ENCODE results near the gene FGL2. TPM values are rescaled to one million over a fixed set of nuclear protein-coding genes. Genes with fewer than 3 reads are reported as not detected.

The FGL2 gene
- total RNA-seq, 1 experiment from 2014 or later, result not detected

DNA sequence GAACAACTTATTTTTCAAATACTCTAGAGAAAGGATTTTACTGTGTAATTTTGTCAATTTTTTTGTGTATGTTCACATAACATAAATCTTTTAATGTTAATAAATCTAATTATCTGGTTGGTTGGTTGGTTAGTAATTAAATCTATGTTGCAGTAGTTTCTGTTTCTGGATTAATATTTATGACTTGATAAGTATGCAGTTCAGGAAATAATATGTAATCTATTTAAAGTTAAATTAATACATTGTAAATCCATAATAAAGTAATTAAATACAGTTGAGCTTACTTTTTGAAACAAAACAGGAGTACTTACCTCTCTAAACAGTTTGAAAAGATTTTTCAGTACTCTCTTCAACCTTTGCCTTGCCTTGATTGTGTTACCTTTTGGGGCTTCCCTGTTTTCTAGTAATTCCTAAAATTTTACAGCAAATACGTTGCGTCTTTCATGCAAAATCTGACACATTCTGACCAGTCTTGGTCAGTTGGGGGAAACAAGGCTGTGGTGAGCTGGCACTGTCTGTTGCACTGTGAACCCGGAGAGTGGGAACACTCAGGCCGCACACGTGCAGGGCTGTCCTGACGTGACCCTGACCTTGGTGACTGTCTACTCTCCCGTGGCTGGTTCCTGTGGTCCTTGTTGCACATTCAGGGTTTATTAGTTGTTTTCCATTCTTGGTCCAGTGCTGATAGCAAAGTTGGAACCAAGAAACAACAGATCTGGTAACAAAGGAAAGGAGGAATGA, 45.6 kb upstream of the FGL2 start:
- DNase-seq (ENCODE audit: low spot score) (no peak), ATAC-seq (no peak)
- H3K27me3 Mint-ChIP-seq (ENCODE audit: low read depth), result no peaks in the 10 kb centered on the region
- H3K36me3 Mint-ChIP-seq, result no peaks in the 10 kb centered on the region
- no peak overlapping the region for H3K27ac Mint-ChIP-seq
- H3K4me1 Mint-ChIP-seq, result peaks cover 25% of the 10 kb centered on the region
- TF ChIP-seq GABPB1 (CRISPR knock-in tag; IDR thresholded peaks at IDR 0.05) (peak; percentile 23; the same call in 1 of the 2 replicates), MXD4 (CRISPR knock-in tag; IDR thresholded peaks at IDR 0.05; ENCODE audit: borderline replicate concordance) (no peak)
- ChIA-PET POLR2A (no interaction called here), CTCF (interaction anchor here (3.0 kb wide), 1 partner anchor 87 kb away, joined by 42 read pairs; no protein-coding TSS in a partner anchor)
- H3K4me3 Mint-ChIP-seq, result no peak overlapping the region
- H3K9me3 Mint-ChIP-seq, result no peaks in the 10 kb centered on the region

DNA sequence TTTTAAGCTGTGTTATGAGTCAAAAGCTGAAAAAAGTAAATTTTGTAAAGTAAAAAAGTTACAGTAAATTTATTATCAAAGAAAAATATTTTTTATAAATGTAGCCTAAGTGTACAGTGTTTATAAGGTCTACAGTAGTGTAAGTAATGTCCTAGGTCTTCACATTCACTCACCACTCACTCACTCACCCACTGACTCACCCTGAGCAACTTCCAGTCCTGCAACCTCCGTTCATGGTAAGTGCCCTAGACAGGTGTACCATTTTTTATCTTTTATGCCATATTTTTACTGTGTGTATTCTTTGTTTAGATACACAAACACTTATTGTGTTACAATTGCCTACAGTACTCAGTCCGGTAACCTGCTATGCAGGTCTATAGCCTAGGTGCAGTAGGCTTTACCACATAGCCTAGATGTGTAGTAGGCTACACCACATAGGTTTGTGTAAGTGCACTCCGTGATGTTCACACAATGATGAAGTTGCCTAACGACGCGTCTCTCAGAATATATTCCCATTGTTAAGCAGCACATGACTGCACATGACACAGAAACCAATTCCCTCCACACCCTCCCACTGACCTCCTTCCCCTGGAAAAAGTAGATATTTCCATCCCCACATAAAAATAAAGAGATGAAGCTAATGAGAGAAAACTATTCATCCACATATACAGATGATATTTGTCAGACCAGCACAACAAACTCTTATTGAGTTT, 44.8 kb upstream of the FGL2 start:
- no peaks in the 10 kb centered on the region for H3K36me3 Mint-ChIP-seq
- ATAC-seq, result no peak
- H3K4me1 Mint-ChIP-seq, result peaks cover 25% of the 10 kb centered on the region
- CTCF ChIA-PET, result interaction anchor here (1.0 kb wide), 1 partner anchor 87 kb away, joined by 3 read pairs; no protein-coding TSS in a partner anchor
- H3K27ac Mint-ChIP-seq, result no peak overlapping the region
- H3K9me3 Mint-ChIP-seq, result no peaks in the 10 kb centered on the region
- POLR2A ChIA-PET, result no interaction called here
- no peaks in the 10 kb centered on the region for H3K27me3 Mint-ChIP-seq (ENCODE audit: low read depth)
- H3K4me3 Mint-ChIP-seq, result no peak overlapping the region
- no peak for DNase-seq (ENCODE audit: low spot score)
- TF ChIP-seq TEAD4 (CRISPR knock-in tag; IDR thresholded peaks at IDR 0.05), result no peak
- TF ChIP-seq ZNF671 (CRISPR knock-in tag; IDR thresholded peaks at IDR 0.05), result no peak
- TF ChIP-seq, protein P1, sequence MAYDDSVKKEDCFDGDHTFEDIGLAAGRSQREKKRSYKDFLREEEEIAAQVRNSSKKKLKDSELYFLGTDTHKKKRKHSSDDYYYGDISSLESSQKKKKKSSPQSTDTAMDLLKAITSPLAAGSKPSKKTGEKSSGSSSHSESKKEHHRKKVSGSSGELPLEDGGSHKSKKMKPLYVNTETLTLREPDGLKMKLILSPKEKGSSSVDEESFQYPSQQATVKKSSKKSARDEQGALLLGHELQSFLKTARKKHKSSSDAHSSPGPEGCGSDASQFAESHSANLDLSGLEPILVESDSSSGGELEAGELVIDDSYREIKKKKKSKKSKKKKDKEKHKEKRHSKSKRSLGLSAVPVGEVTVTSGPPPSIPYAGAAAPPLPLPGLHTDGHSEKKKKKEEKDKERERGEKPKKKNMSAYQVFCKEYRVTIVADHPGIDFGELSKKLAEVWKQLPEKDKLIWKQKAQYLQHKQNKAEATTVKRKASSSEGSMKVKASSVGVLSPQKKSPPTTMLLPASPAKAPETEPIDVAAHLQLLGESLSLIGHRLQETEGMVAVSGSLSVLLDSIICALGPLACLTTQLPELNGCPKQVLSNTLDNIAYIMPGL (CRISPR knock-in tag; IDR thresholded peaks at IDR 0.05), result no peak
- TF ChIP-seq MXD4 (CRISPR knock-in tag; IDR thresholded peaks at IDR 0.05; ENCODE audit: borderline replicate concordance), result no peak
- TF ChIP-seq, protein P2, sequence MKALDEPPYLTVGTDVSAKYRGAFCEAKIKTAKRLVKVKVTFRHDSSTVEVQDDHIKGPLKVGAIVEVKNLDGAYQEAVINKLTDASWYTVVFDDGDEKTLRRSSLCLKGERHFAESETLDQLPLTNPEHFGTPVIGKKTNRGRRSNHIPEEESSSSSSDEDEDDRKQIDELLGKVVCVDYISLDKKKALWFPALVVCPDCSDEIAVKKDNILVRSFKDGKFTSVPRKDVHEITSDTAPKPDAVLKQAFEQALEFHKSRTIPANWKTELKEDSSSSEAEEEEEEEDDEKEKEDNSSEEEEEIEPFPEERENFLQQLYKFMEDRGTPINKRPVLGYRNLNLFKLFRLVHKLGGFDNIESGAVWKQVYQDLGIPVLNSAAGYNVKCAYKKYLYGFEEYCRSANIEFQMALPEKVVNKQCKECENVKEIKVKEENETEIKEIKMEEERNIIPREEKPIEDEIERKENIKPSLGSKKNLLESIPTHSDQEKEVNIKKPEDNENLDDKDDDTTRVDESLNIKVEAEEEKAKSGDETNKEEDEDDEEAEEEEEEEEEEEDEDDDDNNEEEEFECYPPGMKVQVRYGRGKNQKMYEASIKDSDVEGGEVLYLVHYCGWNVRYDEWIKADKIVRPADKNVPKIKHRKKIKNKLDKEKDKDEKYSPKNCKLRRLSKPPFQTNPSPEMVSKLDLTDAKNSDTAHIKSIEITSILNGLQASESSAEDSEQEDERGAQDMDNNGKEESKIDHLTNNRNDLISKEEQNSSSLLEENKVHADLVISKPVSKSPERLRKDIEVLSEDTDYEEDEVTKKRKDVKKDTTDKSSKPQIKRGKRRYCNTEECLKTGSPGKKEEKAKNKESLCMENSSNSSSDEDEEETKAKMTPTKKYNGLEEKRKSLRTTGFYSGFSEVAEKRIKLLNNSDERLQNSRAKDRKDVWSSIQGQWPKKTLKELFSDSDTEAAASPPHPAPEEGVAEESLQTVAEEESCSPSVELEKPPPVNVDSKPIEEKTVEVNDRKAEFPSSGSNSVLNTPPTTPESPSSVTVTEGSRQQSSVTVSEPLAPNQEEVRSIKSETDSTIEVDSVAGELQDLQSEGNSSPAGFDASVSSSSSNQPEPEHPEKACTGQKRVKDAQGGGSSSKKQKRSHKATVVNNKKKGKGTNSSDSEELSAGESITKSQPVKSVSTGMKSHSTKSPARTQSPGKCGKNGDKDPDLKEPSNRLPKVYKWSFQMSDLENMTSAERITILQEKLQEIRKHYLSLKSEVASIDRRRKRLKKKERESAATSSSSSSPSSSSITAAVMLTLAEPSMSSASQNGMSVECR (CRISPR knock-in tag; IDR thresholded peaks at IDR 0.05; ENCODE audit: borderline replicate concordance), result no peak
- TF ChIP-seq ZNF138 (CRISPR knock-in tag; conservative IDR thresholded peaks at IDR 0.05), result no peak
- TF ChIP-seq SOX15 (CRISPR knock-in tag; IDR thresholded peaks at IDR 0.05), result no peak
- TF ChIP-seq ZNF219 (CRISPR knock-in tag; IDR thresholded peaks at IDR 0.05; ENCODE audit: borderline replicate concordance), result no peak
- TF ChIP-seq GRHL2 (CRISPR knock-in tag; IDR thresholded peaks at IDR 0.05; ENCODE audit: insufficient replicate concordance, severe bottlenecking), result no peak
- TF ChIP-seq ZNF232 (CRISPR knock-in tag; IDR thresholded peaks at IDR 0.05), result no peak
- TF ChIP-seq, protein P3, sequence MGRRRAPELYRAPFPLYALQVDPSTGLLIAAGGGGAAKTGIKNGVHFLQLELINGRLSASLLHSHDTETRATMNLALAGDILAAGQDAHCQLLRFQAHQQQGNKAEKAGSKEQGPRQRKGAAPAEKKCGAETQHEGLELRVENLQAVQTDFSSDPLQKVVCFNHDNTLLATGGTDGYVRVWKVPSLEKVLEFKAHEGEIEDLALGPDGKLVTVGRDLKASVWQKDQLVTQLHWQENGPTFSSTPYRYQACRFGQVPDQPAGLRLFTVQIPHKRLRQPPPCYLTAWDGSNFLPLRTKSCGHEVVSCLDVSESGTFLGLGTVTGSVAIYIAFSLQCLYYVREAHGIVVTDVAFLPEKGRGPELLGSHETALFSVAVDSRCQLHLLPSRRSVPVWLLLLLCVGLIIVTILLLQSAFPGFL (CRISPR knock-in tag; IDR thresholded peaks at IDR 0.05; ENCODE audit: borderline replicate concordance), result no peak

DNA sequence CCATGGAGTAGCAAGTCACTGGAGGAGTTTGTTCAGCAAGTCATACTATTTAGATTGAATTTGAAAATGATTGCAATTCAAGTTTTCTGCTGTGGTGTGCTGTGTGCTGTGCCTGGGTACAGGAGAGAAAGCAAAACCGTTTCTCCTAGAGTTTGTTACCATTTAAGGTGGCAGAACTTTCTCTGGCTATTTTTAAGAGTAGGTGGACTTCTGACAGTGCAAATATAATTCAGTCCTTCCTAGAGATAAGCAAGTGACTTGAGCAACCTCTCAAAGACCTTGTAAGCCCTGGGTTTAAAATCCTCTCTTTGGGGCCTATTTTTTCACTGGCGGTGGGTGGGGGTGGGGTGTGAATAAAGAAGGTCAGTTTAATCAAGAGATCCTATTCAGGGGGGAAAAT, 42.9 kb upstream of the FGL2 start:
- Mint-ChIP-seq H3K36me3 (no peaks in the 10 kb centered on the region), H3K27ac (no peak overlapping the region), H3K4me1 (peaks cover 25% of the 10 kb centered on the region), H3K4me3 (no peak overlapping the region), H3K27me3 (ENCODE audit: low read depth) (no peaks in the 10 kb centered on the region), H3K9me3 (no peaks in the 10 kb centered on the region)
- CTCF ChIA-PET, result interaction anchor here (1.2 kb wide), 1 partner anchor 89 kb away, joined by 4 read pairs; no protein-coding TSS in a partner anchor
- POLR2A ChIA-PET, result no interaction called here
- no peak for ATAC-seq
- no peak for DNase-seq (ENCODE audit: low spot score)
- TF ChIP-seq CREM (CRISPR knock-in tag; IDR thresholded peaks at IDR 0.05), result no peak
- TF ChIP-seq ZNF671 (CRISPR knock-in tag; IDR thresholded peaks at IDR 0.05), result no peak
- TF ChIP-seq NFATC4 (CRISPR knock-in tag; IDR thresholded peaks at IDR 0.05), result no peak
- no peak for TF ChIP-seq RELA (CRISPR knock-in tag; IDR thresholded peaks at IDR 0.05; ENCODE audit: borderline replicate concordance)
- TF ChIP-seq, protein P4, sequence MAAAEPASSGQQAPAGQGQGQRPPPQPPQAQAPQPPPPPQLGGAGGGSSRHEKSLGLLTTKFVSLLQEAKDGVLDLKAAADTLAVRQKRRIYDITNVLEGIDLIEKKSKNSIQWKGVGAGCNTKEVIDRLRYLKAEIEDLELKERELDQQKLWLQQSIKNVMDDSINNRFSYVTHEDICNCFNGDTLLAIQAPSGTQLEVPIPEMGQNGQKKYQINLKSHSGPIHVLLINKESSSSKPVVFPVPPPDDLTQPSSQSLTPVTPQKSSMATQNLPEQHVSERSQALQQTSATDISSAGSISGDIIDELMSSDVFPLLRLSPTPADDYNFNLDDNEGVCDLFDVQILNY (CRISPR knock-in tag; IDR thresholded peaks at IDR 0.05), result no peak
- TF ChIP-seq, protein P5, sequence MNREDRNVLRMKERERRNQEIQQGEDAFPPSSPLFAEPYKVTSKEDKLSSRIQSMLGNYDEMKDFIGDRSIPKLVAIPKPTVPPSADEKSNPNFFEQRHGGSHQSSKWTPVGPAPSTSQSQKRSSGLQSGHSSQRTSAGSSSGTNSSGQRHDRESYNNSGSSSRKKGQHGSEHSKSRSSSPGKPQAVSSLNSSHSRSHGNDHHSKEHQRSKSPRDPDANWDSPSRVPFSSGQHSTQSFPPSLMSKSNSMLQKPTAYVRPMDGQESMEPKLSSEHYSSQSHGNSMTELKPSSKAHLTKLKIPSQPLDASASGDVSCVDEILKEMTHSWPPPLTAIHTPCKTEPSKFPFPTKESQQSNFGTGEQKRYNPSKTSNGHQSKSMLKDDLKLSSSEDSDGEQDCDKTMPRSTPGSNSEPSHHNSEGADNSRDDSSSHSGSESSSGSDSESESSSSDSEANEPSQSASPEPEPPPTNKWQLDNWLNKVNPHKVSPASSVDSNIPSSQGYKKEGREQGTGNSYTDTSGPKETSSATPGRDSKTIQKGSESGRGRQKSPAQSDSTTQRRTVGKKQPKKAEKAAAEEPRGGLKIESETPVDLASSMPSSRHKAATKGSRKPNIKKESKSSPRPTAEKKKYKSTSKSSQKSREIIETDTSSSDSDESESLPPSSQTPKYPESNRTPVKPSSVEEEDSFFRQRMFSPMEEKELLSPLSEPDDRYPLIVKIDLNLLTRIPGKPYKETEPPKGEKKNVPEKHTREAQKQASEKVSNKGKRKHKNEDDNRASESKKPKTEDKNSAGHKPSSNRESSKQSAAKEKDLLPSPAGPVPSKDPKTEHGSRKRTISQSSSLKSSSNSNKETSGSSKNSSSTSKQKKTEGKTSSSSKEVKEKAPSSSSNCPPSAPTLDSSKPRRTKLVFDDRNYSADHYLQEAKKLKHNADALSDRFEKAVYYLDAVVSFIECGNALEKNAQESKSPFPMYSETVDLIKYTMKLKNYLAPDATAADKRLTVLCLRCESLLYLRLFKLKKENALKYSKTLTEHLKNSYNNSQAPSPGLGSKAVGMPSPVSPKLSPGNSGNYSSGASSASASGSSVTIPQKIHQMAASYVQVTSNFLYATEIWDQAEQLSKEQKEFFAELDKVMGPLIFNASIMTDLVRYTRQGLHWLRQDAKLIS (CRISPR knock-in tag; IDR thresholded peaks at IDR 0.05; ENCODE audit: borderline replicate concordance), result no peak
- TF ChIP-seq RORB (CRISPR knock-in tag; IDR thresholded peaks at IDR 0.05), result no peak

All from WTC11 (cell line).